ENCODE data around the gene NOS1AP. TPM values are rescaled to one million over a fixed set of nuclear protein-coding genes. Genes with fewer than 3 reads are reported as not detected.

Gene NOS1AP
- total RNA-seq, 1 donor: under 0.01 TPM

Other genes with a start within 250 kb of the NOS1AP start
- 0.10 TPM for gene OLFML2B, start 45.8 kb upstream of the NOS1AP start, total RNA-seq

Data from mononuclear cell (primary cell).